Bronchial epithelial cell (primary cell): ENCODE measurements around the gene LDB3. TPM values are rescaled to one million over a fixed set of nuclear protein-coding genes. Genes with fewer than 3 reads are reported as not detected.
"Not testable (repeated sequence)": the region's sequence is repeated elsewhere in the genome, so short reads cannot be mapped to it uniquely, and the experiment has no call there.

Experiments used
- DNase-seq: peaks from one replicate; pipeline ENCODE4 v3.0.0-alpha.2; 2010; ENCODE audit warnings: low read depth
- FAIRE-seq: peaks from 2 replicates; lab custom pipeline; 2011; peaks lifted over from hg19 to GRCh38; lab: Jason Lieb, UNC
- H3K27me3 ChIP-seq: 2 replicates; pipeline ENCODE4 v1.5.1; 2011; ENCODE audit warnings: low read length; ENCODE audit not compliant: control insufficient read depth, insufficient read depth
- H3K36me3 ChIP-seq: 2 replicates; pipeline ENCODE4 v1.5.1; 2011; ENCODE audit warnings: low read length; ENCODE audit not compliant: control insufficient read depth, insufficient read depth
- H3K4me3 ChIP-seq: 2 replicates; pipeline ENCODE4 v1.5.1; 2011; ENCODE audit warnings: mild to moderate bottlenecking, low read depth, low read length, control low read depth
- CTCF ChIP-seq: IDR thresholded peaks from 2 replicates; pipeline ENCODE4 v1.5.1; 2011; ENCODE audit warnings: mild to moderate bottlenecking, moderate library complexity, low read length, control low read depth, inconsistent platforms; ENCODE audit not compliant: insufficient read depth, severe bottlenecking
- total RNA-seq: library from RNA; depleted of rRNA; stranded (reverse); fragments of >200 nt; gene quantifications from 2 replicates; pipeline ENCODE4 v1.2.1, GENCODE V29; 2014

LDB3 gene
- total RNA-seq, 1 donor from 2014 or later: not detected

GRCh38 chr10:86644794-86645445 is 23.4 kb upstream of the LDB3 start:
- peaks cover 2% of the 10 kb centered on the region for H3K27me3 ChIP-seq
- TF ChIP-seq CTCF: no peak
- H3K36me3 ChIP-seq: no peaks in the 10 kb centered on the region
- H3K4me3 ChIP-seq: no peak overlapping the region
- FAIRE-seq (no peak), DNase-seq (no peak)

GRCh38 chr10:86645621-86646165 is 22.6 kb upstream of the LDB3 start:
- not testable (repeated sequence) for DNase-seq, H3K4me3 ChIP-seq, H3K27me3 ChIP-seq, FAIRE-seq, H3K36me3 ChIP-seq

- TF ChIP-seq CTCF: no peak
- Histone ChIP-seq H3K27me3 (peaks cover 3% of the 10 kb centered on the region), H3K4me3 (no peak overlapping the region), H3K36me3 (no peaks in the 10 kb centered on the region)
- FAIRE-seq (no peak), DNase-seq (no peak)
Observed at GRCh38 chr10:86646532-86646931, 21.8 kb upstream of the LDB3 start.

- peaks cover 3% of the 10 kb centered on the region for H3K27me3 ChIP-seq
- FAIRE-seq: no peak
- H3K36me3 ChIP-seq: no peaks in the 10 kb centered on the region
- no peak for TF ChIP-seq CTCF
- DNase-seq: no peak
- H3K4me3 ChIP-seq: no peak overlapping the region
Observed at GRCh38 chr10:86646933-86647332, 21.4 kb upstream of the LDB3 start.

GRCh38 chr10:86647773-86648703 is 20.3 kb upstream of the LDB3 start:
- no peak for FAIRE-seq
- TF ChIP-seq CTCF: no peak
- Histone ChIP-seq H3K27me3 (peaks cover 3% of the 10 kb centered on the region), H3K36me3 (no peaks in the 10 kb centered on the region), H3K4me3 (no peak overlapping the region)
- DNase-seq: no peak
